ENCODE measurements around the gene WDR88. TPM values are rescaled to one million over a fixed set of nuclear protein-coding genes. Genes with fewer than 3 reads are reported as not detected.
"Not testable (repeated sequence)": the region's sequence is repeated elsewhere in the genome, so short reads cannot be mapped to it uniquely, and the experiment has no call there.

Gene WDR88
- polyA plus RNA-seq, 3 donors: not detected

DNA sequence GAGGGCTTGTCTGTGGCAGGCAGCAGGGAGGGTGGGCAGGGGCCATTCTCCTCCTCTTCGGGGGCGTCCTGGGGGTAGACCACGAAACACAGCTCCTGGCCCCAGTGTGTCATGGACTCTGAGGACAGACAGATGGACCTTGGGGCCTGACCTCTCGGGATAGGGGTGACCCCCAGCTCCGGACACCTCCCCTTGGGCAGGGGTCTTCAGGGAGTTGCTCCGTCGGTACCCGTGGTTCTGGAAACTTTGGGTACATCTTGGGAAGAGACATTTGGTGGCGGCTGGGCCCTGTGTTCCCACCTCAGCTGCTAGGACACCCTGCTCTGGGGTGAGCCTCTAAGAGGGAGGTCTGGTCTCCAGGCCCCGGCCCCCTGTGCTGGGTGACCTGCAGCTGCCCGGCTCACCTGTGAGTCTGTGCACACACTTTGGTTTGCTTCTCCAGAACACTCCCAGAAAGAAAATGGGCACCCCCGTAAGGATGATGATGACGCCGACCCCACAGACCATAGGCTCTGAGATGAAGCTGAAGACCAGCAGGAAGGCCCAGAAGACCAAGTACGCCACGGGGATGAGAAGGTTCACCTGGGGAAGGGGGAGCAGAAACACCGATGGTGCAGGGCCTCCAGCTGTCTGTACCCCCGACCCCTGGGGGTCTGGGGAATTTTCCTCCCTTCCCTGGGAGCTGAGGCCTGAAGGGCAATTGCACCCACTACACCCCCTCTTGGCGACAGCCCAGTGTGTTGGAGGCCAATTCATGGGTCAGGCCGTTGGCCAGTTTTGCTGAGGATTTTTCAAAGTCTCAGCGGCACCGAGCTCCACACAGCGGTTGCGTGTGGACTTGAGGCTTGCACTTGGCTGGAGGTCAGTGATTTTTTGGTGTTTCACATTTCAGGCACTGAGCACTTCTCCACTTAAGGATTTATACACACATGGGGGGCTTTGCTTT is 77.3 kb downstream of the WDR88 start:
- no peaks in the 10 kb centered on the region for H3K27me3 ChIP-seq (ENCODE audit: control insufficient read depth in 2 of 2, insufficient read depth in 2 of 2, low read length in 2 of 2)
- no peaks in the 10 kb centered on the region for H3K9me3 ChIP-seq (replicated peaks in 1 of 2; ENCODE audit: control insufficient read depth in 1 of 2, insufficient read depth in 1 of 2, low read length in 2 of 2)
- H3K4me3 ChIP-seq (replicated peaks in 1 of 3; ENCODE audit: low read depth in 2 of 3, low read length in 3 of 3): no peak overlapping the region
- WGBS (ENCODE audit: insufficient coverage): 86% methylated on average over 15 of the region's 24 CpGs
- no peaks in the 10 kb centered on the region for H3K79me2 ChIP-seq (ENCODE audit: insufficient read depth, low read length)
- H3K27me3 Mint-ChIP-seq (ENCODE audit: low read depth in 3 of 3): no peaks in the 10 kb centered on the region
- H2AFZ ChIP-seq (ENCODE audit: insufficient read depth, low read depth, low read length, poor library complexity, severe bottlenecking): no peak overlapping the region
- no peak overlapping the region for H3K4me3 Mint-ChIP-seq
- H3K4me1 ChIP-seq (ENCODE audit: control insufficient read depth in 1 of 2, insufficient read depth in 2 of 2, low read length in 2 of 2): peaks cover 12 to 13% of the 10 kb centered on the region in 2 donors
- intact Hi-C loops (cut with micrococcal nuclease): no loop called here
- no peak for TF ChIP-seq CTCF (IDR thresholded peaks at IDR 0.05)
- H3K27ac Mint-ChIP-seq: peak overlapping the region in 1 of 7 donors; percentile 27
- peaks cover 8 to 31% of the 10 kb centered on the region in 2 donors for H3K36me3 Mint-ChIP-seq
- no peak overlapping the region for H3K9ac ChIP-seq (ENCODE audit: insufficient read depth, low read length, poor library complexity, severe bottlenecking)
- no peaks in the 10 kb centered on the region for H3K9me3 Mint-ChIP-seq
- H4K20me1 ChIP-seq (ENCODE audit: insufficient read depth, low read length): no peaks in the 10 kb centered on the region
- DNase-seq: no peak
- H3K4me2 ChIP-seq (replicated peaks; ENCODE audit: extremely low read depth, low read length, poor library complexity, severe bottlenecking): no peak overlapping the region
- H3K27ac ChIP-seq (ENCODE audit: low read depth in 1 of 2, low read length in 2 of 2): no peak overlapping the region
- peaks cover 10% of the 10 kb centered on the region for H3K4me1 Mint-ChIP-seq
- peaks cover 30 to 36% of the 10 kb centered on the region in 2 donors for H3K36me3 ChIP-seq (replicated peaks in 1 of 2; ENCODE audit: control insufficient read depth in 1 of 2, insufficient read depth in 2 of 2, low read length in 2 of 2)

DNA sequence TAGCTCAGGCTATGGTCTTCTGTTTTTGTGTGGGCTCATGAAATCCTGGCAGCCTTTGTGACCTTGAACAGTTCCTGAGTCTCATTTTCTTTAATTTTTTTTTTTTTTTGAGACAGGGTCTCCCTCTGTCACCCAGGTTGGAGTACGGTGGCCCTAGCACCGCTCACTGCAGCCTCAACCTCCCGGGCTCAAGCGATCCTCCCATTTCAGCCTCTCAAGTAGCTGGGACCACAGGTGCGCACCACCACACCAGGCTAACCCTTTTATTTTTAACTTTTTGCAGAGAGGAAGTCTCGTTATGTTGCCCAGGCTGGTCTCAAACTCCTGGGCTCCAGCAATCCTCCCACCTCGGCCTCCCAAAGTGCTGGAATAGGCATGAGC is 77.9 kb downstream of the WDR88 start:
- H2AFZ ChIP-seq (ENCODE audit: insufficient read depth, low read depth, low read length, poor library complexity, severe bottlenecking); H3K27ac Mint-ChIP-seq; H3K4me3 ChIP-seq (replicated peaks in 1 of 3; ENCODE audit: low read depth in 2 of 3, low read length in 3 of 3); H3K9me3 Mint-ChIP-seq; H3K4me3 Mint-ChIP-seq; DNase-seq; H3K27me3 Mint-ChIP-seq (ENCODE audit: low read depth in 3 of 3); H4K20me1 ChIP-seq (ENCODE audit: insufficient read depth, low read length); H3K27ac ChIP-seq (ENCODE audit: low read depth in 1 of 2, low read length in 2 of 2); H3K79me2 ChIP-seq (ENCODE audit: insufficient read depth, low read length); H3K27me3 ChIP-seq (ENCODE audit: control insufficient read depth in 2 of 2, insufficient read depth in 2 of 2, low read length in 2 of 2); H3K4me2 ChIP-seq (replicated peaks; ENCODE audit: extremely low read depth, low read length, poor library complexity, severe bottlenecking); H3K9me3 ChIP-seq (replicated peaks in 1 of 2; ENCODE audit: control insufficient read depth in 1 of 2, insufficient read depth in 1 of 2, low read length in 2 of 2); H3K9ac ChIP-seq (ENCODE audit: insufficient read depth, low read length, poor library complexity, severe bottlenecking); intact Hi-C loops (cut with micrococcal nuclease): not testable (repeated sequence)
- peaks cover 7 to 24% of the 10 kb centered on the region in 2 donors for H3K36me3 Mint-ChIP-seq
- H3K4me1 Mint-ChIP-seq: peaks cover 10% of the 10 kb centered on the region
- WGBS (ENCODE audit: insufficient coverage): 97% methylated on average over 7 of the region's 7 CpGs
- Histone ChIP-seq H3K4me1 (ENCODE audit: control insufficient read depth in 1 of 2, insufficient read depth in 2 of 2, low read length in 2 of 2) (peaks cover 12 to 13% of the 10 kb centered on the region in 2 donors), H3K36me3 (replicated peaks in 1 of 2; ENCODE audit: control insufficient read depth in 1 of 2, insufficient read depth in 2 of 2, low read length in 2 of 2) (peaks cover 23 to 30% of the 10 kb centered on the region in 2 donors)
